Measurements from ENCODE around the gene IQSEC3. TPM values are rescaled to one million over a fixed set of nuclear protein-coding genes. Genes with fewer than 3 reads are reported as not detected.

The IQSEC3 gene
- total RNA-seq, 1 donor from 2014 or later: 0.25 TPM

DNA sequence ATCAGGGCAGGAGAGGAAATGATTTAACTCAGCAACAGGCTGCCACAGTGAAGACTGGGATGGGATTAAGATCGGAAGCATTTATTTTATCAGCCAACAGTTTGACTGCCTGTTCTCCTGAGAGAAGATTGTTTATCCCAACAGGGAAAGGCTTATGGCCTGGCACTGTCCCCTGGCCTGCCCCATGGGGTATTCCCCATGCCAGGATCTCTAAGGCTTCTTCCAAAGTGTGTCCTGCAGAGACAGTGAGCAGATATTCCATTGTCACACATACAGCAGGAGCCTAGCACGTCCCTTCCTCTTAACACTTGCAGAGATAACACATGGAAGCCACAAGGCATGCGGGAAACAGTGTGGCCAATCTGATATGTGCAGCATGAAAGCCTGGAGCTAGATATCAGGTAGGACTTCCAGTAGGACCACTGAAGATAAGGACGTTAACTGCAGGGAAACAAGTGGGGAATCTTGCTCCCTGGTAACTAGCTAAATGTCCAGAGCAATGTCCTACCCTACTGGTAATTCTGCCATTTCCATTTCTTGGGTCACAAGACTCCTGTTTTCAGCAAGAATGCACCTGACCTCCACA lies 48.2 kb downstream of the IQSEC3 start:
- Mint-ChIP-seq H3K4me3 (ENCODE audit: low read depth) (no peak overlapping the region), H3K4me1 (ENCODE audit: low read depth) (peaks cover 1% of the 10 kb centered on the region), H3K9me3 (no peaks in the 10 kb centered on the region), H3K36me3 (ENCODE audit: low read depth) (no peaks in the 10 kb centered on the region), H3K27me3 (ENCODE audit: low read depth) (peaks cover 2% of the 10 kb centered on the region), H3K27ac (no peak overlapping the region)
- no peak for DNase-seq (ENCODE audit: low spot score)
- intact Hi-C loops (cut with micrococcal nuclease): no loop called here

DNA sequence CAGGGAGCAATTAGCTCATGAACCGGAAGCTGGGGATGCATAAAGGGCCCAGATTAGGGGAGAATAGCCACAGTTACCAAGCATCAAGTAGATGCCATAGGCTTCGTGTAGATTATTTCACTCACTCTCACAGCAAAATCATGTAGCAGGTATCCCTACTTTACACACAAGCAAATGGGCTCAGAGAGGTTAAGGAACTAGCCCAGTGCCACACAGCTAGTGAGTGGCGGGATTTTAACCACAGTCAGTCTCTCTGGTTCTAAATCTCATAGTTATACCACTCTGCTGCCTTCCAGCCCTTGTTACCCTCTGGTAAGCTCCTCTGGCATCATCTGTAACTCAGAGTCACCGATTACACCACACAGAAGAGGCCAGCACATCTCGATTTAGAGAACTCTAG lies 49.0 kb downstream of the IQSEC3 start:
- Mint-ChIP-seq H3K4me1 (ENCODE audit: low read depth) (no peaks in the 10 kb centered on the region), H3K27me3 (ENCODE audit: low read depth) (peaks cover 2% of the 10 kb centered on the region), H3K27ac (no peak overlapping the region), H3K36me3 (ENCODE audit: low read depth) (no peaks in the 10 kb centered on the region), H3K4me3 (ENCODE audit: low read depth) (no peak overlapping the region), H3K9me3 (no peaks in the 10 kb centered on the region)
- intact Hi-C loops (cut with micrococcal nuclease): no loop called here
- no peak for DNase-seq (ENCODE audit: low spot score)

DNA sequence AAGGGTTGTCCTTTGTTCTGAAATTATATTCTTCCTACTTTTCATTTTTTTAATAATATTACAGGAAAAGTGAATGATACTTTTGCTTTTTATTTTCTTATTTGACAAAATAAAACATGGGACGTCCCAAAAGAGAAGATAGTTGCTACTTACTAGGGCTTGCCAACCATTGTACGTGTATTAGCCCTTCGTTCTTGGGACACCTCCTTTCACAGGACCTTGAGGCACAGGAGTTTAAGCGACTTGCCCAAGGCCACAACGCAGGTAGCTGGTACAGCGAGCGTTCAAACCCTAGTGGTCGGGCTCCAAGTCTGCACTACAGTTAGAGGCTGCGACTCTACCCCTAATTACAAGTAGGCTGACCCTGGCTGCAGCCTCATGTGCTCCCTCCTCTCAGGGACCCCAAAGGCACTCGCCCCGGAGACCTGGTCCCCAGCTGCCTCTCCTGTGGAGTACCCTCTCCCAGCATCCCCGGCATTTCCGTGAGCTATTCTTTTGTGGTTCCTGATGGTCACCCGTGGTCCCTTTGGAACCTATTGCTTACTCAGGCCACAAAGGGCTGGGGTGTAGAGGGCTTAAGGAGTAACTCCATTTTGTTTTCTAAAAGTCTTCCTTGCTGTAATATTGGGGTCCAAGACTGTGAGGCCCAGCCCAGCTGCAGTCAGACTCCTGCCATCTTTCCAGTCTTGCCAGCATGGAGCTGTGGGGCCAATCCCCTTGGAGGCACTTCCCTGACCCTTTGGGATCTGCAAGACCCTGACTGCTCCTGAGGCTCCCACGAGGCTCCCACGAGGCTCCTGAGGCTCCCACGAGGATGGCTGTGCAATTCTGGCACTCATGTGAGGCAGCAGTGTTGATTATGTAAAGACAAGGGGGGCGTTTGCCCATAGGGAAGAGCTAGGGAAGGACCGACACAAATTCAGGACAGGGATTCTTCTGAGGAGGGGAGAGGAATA lies 49.7 kb downstream of the IQSEC3 start:
- H3K27ac Mint-ChIP-seq: no peak overlapping the region
- intact Hi-C loops (cut with micrococcal nuclease): no loop called here
- H3K4me3 Mint-ChIP-seq (ENCODE audit: low read depth): no peak overlapping the region
- H3K27me3 Mint-ChIP-seq (ENCODE audit: low read depth): peaks cover 2% of the 10 kb centered on the region
- no peak for DNase-seq (ENCODE audit: low spot score)
- H3K36me3 Mint-ChIP-seq (ENCODE audit: low read depth): no peaks in the 10 kb centered on the region
- H3K4me1 Mint-ChIP-seq (ENCODE audit: low read depth): no peaks in the 10 kb centered on the region
- no peaks in the 10 kb centered on the region for H3K9me3 Mint-ChIP-seq

DNA sequence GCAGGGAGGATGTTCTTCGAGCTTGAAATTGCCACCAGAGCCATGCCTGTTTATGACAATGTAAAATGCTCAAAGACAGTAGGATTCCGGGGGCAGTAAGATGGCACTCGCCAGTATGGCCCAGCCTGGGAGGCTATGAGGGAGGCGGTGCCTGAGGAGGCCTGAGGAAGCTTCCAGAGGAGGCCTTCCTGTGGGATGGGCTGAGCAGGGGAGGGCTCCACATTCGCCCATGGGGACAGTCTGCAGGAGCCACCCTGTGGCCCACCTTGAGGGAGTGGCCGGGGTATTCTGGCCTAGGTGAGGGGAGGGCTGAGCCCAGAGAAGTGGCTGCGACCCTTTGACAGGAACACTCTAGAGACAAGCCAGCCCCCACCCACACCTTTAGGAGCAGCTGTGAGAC lies 50.7 kb downstream of the IQSEC3 start:
- Mint-ChIP-seq H3K36me3 (ENCODE audit: low read depth) (no peaks in the 10 kb centered on the region), H3K4me1 (ENCODE audit: low read depth) (no peaks in the 10 kb centered on the region), H3K27me3 (ENCODE audit: low read depth) (peaks cover 2% of the 10 kb centered on the region), H3K9me3 (no peaks in the 10 kb centered on the region), H3K27ac (no peak overlapping the region), H3K4me3 (ENCODE audit: low read depth) (no peak overlapping the region)
- no peak for DNase-seq (ENCODE audit: low spot score)
- intact Hi-C loops (cut with micrococcal nuclease): no loop called here

DNA sequence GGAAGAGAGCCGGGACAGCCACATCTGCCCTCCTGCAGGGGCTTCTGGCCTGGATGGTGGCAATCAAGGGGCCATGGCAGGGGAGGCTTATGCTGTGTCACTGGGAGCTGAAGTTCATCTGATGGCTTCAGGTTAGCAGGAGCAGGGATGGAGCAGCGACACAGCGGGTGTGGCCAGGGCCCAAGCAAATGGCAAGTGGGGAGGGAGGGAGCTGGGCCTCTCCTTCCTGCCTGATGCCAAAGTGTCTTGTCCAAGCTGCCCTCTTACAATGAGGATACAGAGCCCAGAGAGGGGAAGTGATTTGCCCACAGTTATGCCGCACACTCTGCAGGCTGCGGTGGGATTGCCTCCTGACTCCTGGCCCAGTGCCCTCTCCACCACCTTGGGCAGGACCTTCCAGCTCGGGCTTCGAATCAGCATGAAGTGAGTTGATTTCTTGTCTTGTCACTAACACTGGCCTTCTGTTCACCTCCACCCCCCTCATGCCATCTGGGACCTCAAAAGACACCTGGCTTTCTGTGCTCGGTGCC lies 51.3 kb downstream of the IQSEC3 start:
- Mint-ChIP-seq H3K36me3 (ENCODE audit: low read depth) (no peaks in the 10 kb centered on the region), H3K4me1 (ENCODE audit: low read depth) (no peaks in the 10 kb centered on the region), H3K4me3 (ENCODE audit: low read depth) (no peak overlapping the region), H3K27me3 (ENCODE audit: low read depth) (peaks cover 2% of the 10 kb centered on the region), H3K27ac (no peak overlapping the region), H3K9me3 (no peaks in the 10 kb centered on the region)
- DNase-seq (ENCODE audit: low spot score): no peak
- intact Hi-C loops (cut with micrococcal nuclease): no loop called here

DNA sequence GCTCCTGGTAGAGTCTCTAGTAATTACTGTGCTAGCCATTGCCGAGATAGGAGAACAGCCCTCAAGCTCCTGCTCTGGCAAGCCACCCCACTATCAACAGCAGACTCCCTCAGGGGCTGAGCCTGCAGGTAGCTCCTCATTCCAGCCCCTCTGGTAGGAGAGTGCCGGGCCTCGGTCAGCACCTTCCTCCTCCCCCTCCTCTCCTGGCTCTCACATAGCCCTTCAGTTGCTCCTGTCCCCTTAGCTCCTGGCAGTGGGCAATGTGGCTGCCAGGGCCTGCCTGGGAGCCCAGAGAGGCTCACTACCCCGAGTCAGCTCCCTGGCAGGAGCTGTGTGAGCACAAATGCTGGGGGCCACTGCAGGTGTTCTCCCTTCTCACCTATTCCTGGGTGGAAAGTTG lies 52.0 kb downstream of the IQSEC3 start:
- peaks cover 2% of the 10 kb centered on the region for H3K27me3 Mint-ChIP-seq (ENCODE audit: low read depth)
- intact Hi-C loops (cut with micrococcal nuclease): no loop called here
- no peak overlapping the region for H3K4me3 Mint-ChIP-seq (ENCODE audit: low read depth)
- H3K9me3 Mint-ChIP-seq: no peaks in the 10 kb centered on the region
- no peak overlapping the region for H3K27ac Mint-ChIP-seq
- no peaks in the 10 kb centered on the region for H3K36me3 Mint-ChIP-seq (ENCODE audit: low read depth)
- DNase-seq (ENCODE audit: low spot score): no peak
- H3K4me1 Mint-ChIP-seq (ENCODE audit: low read depth): no peaks in the 10 kb centered on the region

DNA sequence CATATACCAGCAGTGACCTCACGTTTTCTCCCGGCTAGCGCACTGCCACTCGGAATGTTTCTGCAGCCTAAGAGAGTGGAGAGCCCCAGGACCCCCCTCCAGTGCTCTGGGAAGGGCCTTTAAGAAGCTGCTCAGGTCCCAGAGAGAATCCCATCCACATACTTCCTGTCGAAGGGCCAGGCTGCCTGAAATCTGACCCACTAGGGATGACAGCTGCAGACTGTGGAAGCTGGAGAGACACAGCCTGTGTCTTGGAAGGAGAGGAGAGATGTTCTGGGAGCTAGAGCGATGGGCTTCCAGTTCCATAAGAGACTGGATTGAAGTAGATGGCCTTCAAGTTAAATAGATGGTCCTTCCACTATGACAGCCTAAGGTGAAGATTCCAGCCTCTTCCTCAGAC lies 54.4 kb downstream of the IQSEC3 start:
- Mint-ChIP-seq H3K9me3 (no peaks in the 10 kb centered on the region), H3K27me3 (ENCODE audit: low read depth) (peaks cover 2% of the 10 kb centered on the region), H3K4me3 (ENCODE audit: low read depth) (no peak overlapping the region), H3K4me1 (ENCODE audit: low read depth) (no peaks in the 10 kb centered on the region), H3K27ac (no peak overlapping the region), H3K36me3 (ENCODE audit: low read depth) (no peaks in the 10 kb centered on the region)
- DNase-seq (ENCODE audit: low spot score): no peak
- intact Hi-C loops (cut with micrococcal nuclease): no loop called here

DNA sequence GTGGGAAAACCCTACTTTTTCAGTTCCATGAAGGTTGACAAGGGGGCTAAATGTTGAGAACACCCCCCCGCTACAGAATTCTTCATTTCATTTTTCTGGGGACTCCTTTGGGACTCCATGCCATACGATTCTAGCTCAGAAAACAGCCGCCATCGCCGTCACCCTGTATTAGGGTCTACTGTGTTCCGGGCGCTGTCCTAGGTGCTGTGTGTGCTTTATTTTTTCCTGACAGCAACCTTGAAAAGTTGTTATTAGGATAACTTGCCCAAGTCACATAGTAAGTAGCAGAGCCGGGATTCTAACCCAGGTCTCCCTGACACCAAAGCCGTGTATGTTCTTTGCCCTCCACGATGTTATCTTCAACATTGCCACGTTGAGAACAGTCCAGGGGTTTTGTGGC lies 55.1 kb downstream of the IQSEC3 start:
- no peaks in the 10 kb centered on the region for H3K4me1 Mint-ChIP-seq (ENCODE audit: low read depth)

DNA sequence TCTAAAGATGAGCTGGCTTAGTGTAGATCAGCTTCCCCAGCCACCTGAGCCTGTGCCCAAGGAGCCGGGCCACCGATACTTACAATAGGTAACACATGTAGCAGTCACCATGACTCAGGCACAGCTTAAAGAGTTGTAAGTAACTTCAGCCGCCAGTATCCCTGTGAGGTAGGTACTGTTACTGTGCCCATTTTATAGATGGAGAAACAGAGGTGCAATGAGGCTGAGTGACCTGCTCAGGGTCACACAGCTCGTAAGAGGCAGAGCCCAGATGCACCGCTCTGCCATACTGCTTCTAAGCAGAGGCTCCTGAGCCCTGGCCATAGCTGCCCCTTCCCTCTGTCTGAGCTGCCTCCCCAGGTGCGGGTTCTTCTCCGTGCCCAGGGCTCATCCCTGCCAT lies 58.5 kb downstream of the IQSEC3 start:
- no peaks in the 10 kb centered on the region for H3K36me3 Mint-ChIP-seq (ENCODE audit: low read depth)
- no peak overlapping the region for H3K4me3 Mint-ChIP-seq (ENCODE audit: low read depth)
- no peak for DNase-seq (ENCODE audit: low spot score)
- H3K4me1 Mint-ChIP-seq (ENCODE audit: low read depth): no peaks in the 10 kb centered on the region
- peaks cover 4% of the 10 kb centered on the region for H3K27me3 Mint-ChIP-seq (ENCODE audit: low read depth)
- intact Hi-C loops (cut with micrococcal nuclease): no loop called here
- H3K9me3 Mint-ChIP-seq: no peaks in the 10 kb centered on the region
- H3K27ac Mint-ChIP-seq: no peak overlapping the region

More for the DNA sequence above, 55.1 kb downstream of the IQSEC3 start:
- H3K4me3 Mint-ChIP-seq (ENCODE audit: low read depth): no peak overlapping the region
- no peaks in the 10 kb centered on the region for H3K36me3 Mint-ChIP-seq (ENCODE audit: low read depth)
- intact Hi-C loops (cut with micrococcal nuclease): no loop called here
- no peak for DNase-seq (ENCODE audit: low spot score)
- peaks cover 2% of the 10 kb centered on the region for H3K27me3 Mint-ChIP-seq (ENCODE audit: low read depth)
- no peaks in the 10 kb centered on the region for H3K9me3 Mint-ChIP-seq
- no peak overlapping the region for H3K27ac Mint-ChIP-seq

DNA sequence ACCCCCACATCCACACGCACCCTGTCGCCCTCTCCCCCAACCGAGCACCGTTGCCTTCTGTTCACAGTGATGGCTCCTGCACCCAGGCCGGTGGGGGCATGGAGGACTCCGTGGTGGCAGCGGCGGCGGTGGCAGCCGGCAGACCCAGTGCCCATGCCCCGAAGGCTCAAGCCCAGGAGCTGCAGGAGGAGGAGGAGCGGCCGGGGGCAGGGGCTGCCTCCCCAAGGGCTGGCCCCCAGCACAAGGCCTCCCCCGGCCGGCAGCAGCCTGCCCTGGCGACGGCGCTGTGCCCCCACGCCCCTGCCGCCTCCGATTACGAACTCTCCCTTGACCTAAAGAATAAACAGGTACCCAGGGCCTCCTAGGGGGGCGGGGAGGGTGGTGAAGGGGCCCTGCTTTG lies 59.0 kb downstream of the IQSEC3 start:
- H3K4me3 Mint-ChIP-seq (ENCODE audit: low read depth): no peak overlapping the region
- H3K9me3 Mint-ChIP-seq: no peaks in the 10 kb centered on the region
- no peak for DNase-seq (ENCODE audit: low spot score)
- intact Hi-C loops (cut with micrococcal nuclease): no loop called here
- peaks cover 4% of the 10 kb centered on the region for H3K27me3 Mint-ChIP-seq (ENCODE audit: low read depth)
- H3K27ac Mint-ChIP-seq: no peak overlapping the region
- H3K36me3 Mint-ChIP-seq (ENCODE audit: low read depth): no peaks in the 10 kb centered on the region
- no peaks in the 10 kb centered on the region for H3K4me1 Mint-ChIP-seq (ENCODE audit: low read depth)

DNA sequence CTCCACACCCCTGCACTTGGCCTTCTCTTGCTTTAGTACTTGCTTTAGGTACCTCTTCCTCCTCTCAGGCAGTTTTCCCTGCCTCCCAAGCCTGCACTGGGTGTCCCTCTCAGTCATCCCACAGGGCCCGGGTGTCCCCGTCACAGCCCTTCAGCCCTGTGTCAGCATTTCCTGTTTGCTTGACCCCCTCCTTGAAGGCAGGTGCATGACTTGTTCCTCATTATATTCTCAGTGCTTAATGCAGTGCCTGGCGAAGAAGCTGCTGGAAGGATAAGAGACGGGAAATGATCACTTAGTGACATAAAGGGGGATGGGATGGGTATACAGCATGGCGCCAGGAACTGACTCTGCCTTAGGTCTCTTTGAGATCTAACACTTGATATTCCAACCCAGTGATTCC lies 61.5 kb downstream of the IQSEC3 start:
- no peak for DNase-seq (ENCODE audit: low spot score)
- Mint-ChIP-seq H3K4me3 (ENCODE audit: low read depth) (no peak overlapping the region), H3K27ac (no peak overlapping the region), H3K4me1 (ENCODE audit: low read depth) (no peaks in the 10 kb centered on the region), H3K36me3 (ENCODE audit: low read depth) (no peaks in the 10 kb centered on the region), H3K9me3 (no peaks in the 10 kb centered on the region), H3K27me3 (ENCODE audit: low read depth) (peaks cover 4% of the 10 kb centered on the region)
- intact Hi-C loops (cut with micrococcal nuclease): no loop called here

DNA sequence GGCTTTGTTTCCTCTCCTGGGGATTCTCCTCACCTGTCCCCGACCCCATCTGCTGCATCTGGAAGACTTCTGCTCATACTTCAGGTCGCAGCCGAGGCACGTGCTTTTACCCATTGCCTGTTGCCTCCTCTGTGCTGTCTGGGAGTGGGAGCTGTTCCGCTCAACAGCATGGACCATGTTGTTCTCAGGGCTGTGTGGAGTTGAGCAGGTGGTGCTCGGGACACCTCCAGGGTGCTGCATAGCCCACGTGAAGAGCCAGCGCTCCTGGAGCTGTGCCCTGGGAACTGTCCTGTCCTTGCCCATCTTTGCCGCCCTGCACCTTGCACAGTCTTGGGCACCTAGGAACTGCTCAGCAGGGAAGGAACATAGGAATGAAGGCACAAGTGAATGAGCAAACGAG lies 62.4 kb downstream of the IQSEC3 start:
- Mint-ChIP-seq H3K27me3 (ENCODE audit: low read depth) (peaks cover 4% of the 10 kb centered on the region), H3K4me1 (ENCODE audit: low read depth) (no peaks in the 10 kb centered on the region), H3K27ac (no peak overlapping the region), H3K9me3 (no peaks in the 10 kb centered on the region), H3K4me3 (ENCODE audit: low read depth) (no peak overlapping the region), H3K36me3 (ENCODE audit: low read depth) (no peaks in the 10 kb centered on the region)
- intact Hi-C loops (cut with micrococcal nuclease): no loop called here
- no peak for DNase-seq (ENCODE audit: low spot score)

DNA sequence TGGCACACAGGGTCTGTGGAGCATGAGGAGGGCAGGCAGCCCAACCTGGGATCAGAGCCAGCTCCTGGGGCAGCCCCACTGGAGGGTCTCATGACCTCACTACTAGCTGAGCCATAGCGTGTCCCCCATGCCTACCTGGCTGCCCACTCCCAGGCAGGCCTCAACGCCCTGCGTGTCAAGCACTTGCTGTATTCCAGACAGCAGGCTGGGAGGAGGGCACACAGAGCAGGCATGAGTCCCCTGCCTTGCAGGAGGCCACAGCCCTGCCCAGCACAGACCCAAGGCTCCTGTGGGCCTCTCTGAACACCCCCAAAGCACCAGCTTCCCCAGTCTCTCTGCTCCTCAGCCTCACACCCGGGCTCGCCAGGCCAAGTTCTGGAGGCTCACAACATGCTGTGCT lies 64.0 kb downstream of the IQSEC3 start:
- no peak for DNase-seq (ENCODE audit: low spot score)
- intact Hi-C loops (cut with micrococcal nuclease): no loop called here
- Mint-ChIP-seq H3K4me1 (ENCODE audit: low read depth) (no peaks in the 10 kb centered on the region), H3K4me3 (ENCODE audit: low read depth) (no peak overlapping the region), H3K9me3 (no peaks in the 10 kb centered on the region), H3K27me3 (ENCODE audit: low read depth) (peaks cover 4% of the 10 kb centered on the region), H3K36me3 (ENCODE audit: low read depth) (no peaks in the 10 kb centered on the region), H3K27ac (no peak overlapping the region)

Measured in activated T-helper 2 cell treated with anti-CD3 and anti-CD28 coated beads, Interferon-gamma antibody, Interleukin-2, Interleukin-4, amounts not matched to agents 10 μg/mL and 5 μg/mL and 100 μg/mL, durations not matched to agents 14 hours and 24 hours and 36 hours (primary cell).